Measurements from ENCODE around the gene EVC. TPM values are rescaled to one million over a fixed set of nuclear protein-coding genes. Genes with fewer than 3 reads are reported as not detected.

Gene EVC
- total and polyA plus RNA-seq, 2 of the 8 experiments (the other 6 are each of a cell fraction or from before 2014, with no cell fraction given), result 2.6 to 9.8 TPM

DNA sequence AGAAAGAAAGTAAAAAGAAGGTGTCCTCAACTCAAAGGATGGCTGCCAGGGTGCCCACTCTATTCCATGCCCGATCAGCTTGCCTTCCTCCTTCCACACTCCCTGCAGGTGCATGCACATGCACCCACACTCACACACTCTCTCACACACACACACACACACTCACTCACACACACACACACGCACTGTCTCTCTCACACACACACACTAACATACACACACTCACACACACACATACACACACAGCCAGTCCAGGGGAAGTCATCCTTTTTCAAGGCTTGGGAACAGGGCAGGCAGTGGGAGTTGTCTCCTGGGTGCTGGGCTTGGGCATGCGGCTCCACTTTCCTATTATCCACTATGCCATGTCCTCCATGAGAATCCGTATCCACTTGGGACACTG is 131.5 kb downstream of the EVC start:
- Histone ChIP-seq H2BK5ac (ENCODE audit: low read depth, low read length) (no peak overlapping the region), H3K56ac (replicated peaks; ENCODE audit: insufficient read length, low read depth, low read length) (no peak overlapping the region), H3K27me3 (replicated peaks in 1 of 4; ENCODE audit: control insufficient read depth in 3 of 4, extremely low read depth in 1 of 4, insufficient read depth in 3 of 4, low read length in 3 of 4) (no peaks in the 10 kb centered on the region), H4K20me1 (replicated peaks in 1 of 2; ENCODE audit: control insufficient read depth in 1 of 2, insufficient read depth in 2 of 2, low read length in 2 of 2) (peaks cover 0 to 7% of the 10 kb centered on the region in 2 experiments), H3K4me1 (replicated peaks in 1 of 4; ENCODE audit: control insufficient read depth in 3 of 4, insufficient read depth in 4 of 4, low read length in 3 of 4) (no peaks in the 10 kb centered on the region), H3K18ac (ENCODE audit: extremely low read depth, low read length) (no peak overlapping the region), H3K4me2 (ENCODE audit: insufficient read depth in 1 of 2, low read depth in 2 of 2, low read length in 2 of 2) (no peak overlapping the region), H3K14ac (ENCODE audit: insufficient read length) (no peak overlapping the region), H2BK15ac (ENCODE audit: low read length) (no peak overlapping the region), H3K79me2 (ENCODE audit: control insufficient read depth in 1 of 2, insufficient read depth in 2 of 2, low read length in 2 of 2) (no peaks in the 10 kb centered on the region), H2BK20ac (ENCODE audit: low read length) (no peak overlapping the region), H2AK5ac (ENCODE audit: low read depth, low read length) (no peak overlapping the region), H3K23ac (ENCODE audit: insufficient read length) (no peak overlapping the region), H2AFZ (ENCODE audit: low read length) (no peak overlapping the region), H3K4ac (replicated peaks; ENCODE audit: insufficient read length, low read depth, low read length) (no peak overlapping the region), H4K91ac (replicated peaks; ENCODE audit: insufficient read length, low read length) (no peak overlapping the region), H2BK12ac (ENCODE audit: low read depth, low read length) (no peak overlapping the region), H3K9ac (replicated peaks in 1 of 4; ENCODE audit: extremely low read depth in 1 of 4, low read depth in 3 of 4, low read length in 3 of 4) (no peak overlapping the region), H4K5ac (ENCODE audit: insufficient read length, low read depth, low read length) (no peak overlapping the region), H3K23me2 (ENCODE audit: low read depth, low read length) (peaks cover 2% of the 10 kb centered on the region; the same call in 1 of the 2 replicates), H3K79me1 (ENCODE audit: low read depth, low read length) (no peaks in the 10 kb centered on the region), H3K27ac (ENCODE audit: low read depth, low read length) (no peak overlapping the region), H3K4me3 (ENCODE audit: extremely low read depth in 1 of 4, insufficient read depth in 2 of 4, low read depth in 3 of 4, low read length in 4 of 4) (no peak overlapping the region), H3K9me3 (ENCODE audit: insufficient read depth in 2 of 2, low read depth in 1 of 2, low read length in 1 of 2) (no peaks in the 10 kb centered on the region), H3K36me3 (ENCODE audit: control insufficient read depth in 2 of 4, insufficient read depth in 4 of 4, low read length in 3 of 4) (peaks cover 13 to 49% (median 41%) of the 10 kb centered on the region in 4 experiments), H2BK120ac (replicated peaks; ENCODE audit: low read depth, low read length) (no peak overlapping the region), H4K8ac (ENCODE audit: extremely low read depth, insufficient read depth, low read length) (no peak overlapping the region)
- FAIRE-seq, result no peak
- WGBS, 2 experiments (ENCODE audit: extremely low coverage in 1 of 2, insufficient coverage in 1 of 2, insufficient read length in 1 of 2, insufficient replicate concordance in 2 of 2, low coverage in 1 of 2, low lambda C conversion rate in 2 of 2, missing lambda C conversion rate in 1 of 2), result 93% methylated on average over 4 of the region's 4 CpGs; no CpG with 5 or more reads in 1 of the 2 experiments
- ChIA-PET POLR2A (ENCODE audit: partially characterized antibody) (no interaction called here), CTCF (ENCODE audit: partially characterized antibody) (interaction anchor here (1.0 to 2.4 kb wide), 4 partner anchors 18 to 129 kb away, joined by 3 to 9 read pairs (median 4); no protein-coding TSS in a partner anchor)
- no peak for DNase-seq (ENCODE audit: low read depth in 1 of 2, low spot score in 2 of 2)
- TF ChIP-seq, protein P1, sequence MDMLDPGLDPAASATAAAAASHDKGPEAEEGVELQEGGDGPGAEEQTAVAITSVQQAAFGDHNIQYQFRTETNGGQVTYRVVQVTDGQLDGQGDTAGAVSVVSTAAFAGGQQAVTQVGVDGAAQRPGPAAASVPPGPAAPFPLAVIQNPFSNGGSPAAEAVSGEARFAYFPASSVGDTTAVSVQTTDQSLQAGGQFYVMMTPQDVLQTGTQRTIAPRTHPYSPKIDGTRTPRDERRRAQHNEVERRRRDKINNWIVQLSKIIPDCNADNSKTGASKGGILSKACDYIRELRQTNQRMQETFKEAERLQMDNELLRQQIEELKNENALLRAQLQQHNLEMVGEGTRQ (IDR thresholded peaks at IDR 0.05; ENCODE audit: low read length), result no peak
- TF ChIP-seq RXRA (IDR thresholded peaks at IDR 0.05; ENCODE audit: insufficient read depth, low read depth, low read length), result no peak

Measured in H1 (cell line).